H9 (cell line): ENCODE measurements around the gene POU2F2. TPM values are rescaled to one million over a fixed set of nuclear protein-coding genes. Genes with fewer than 3 reads are reported as not detected.

Experiments used
- DNase-seq: peaks from one replicate; pipeline ENCODE4 v3.0.0-alpha.2; 2017
- H2AFZ ChIP-seq: one replicate; pipeline ENCODE4 v1.6.1; 2013; ENCODE audit warnings: mild to moderate bottlenecking, low read length, control low read depth, moderate library complexity
- H2AK5ac ChIP-seq: 2 replicates; pipeline ENCODE4 v1.6.1; 2013; ENCODE audit warnings: low read length, control low read depth, mixed read lengths; ENCODE audit not compliant: insufficient read length
- H2BK120ac ChIP-seq: one replicate; pipeline ENCODE4 v1.6.1; 2013; ENCODE audit warnings: low read depth, mild to moderate bottlenecking, low read length, control low read depth, inconsistent platforms; ENCODE audit not compliant: poor library complexity, severe bottlenecking
- H2BK12ac ChIP-seq: 2 replicates; pipeline ENCODE4 v1.6.1; 2013; ENCODE audit warnings: low read length, control low read depth, mixed read lengths, low read depth; ENCODE audit not compliant: insufficient read length
- H2BK15ac ChIP-seq: 2 replicates; pipeline ENCODE4 v1.6.1; 2013; ENCODE audit warnings: low read depth, low read length, control low read depth
- H2BK20ac ChIP-seq: one replicate; pipeline ENCODE4 v1.6.1; 2013; ENCODE audit warnings: low read depth, mild to moderate bottlenecking, low read length, control low read depth, inconsistent platforms; ENCODE audit not compliant: poor library complexity, severe bottlenecking
- H2BK5ac ChIP-seq: 2 replicates; pipeline ENCODE4 v1.6.1; 2013; ENCODE audit warnings: low read length, control low read depth, mixed read lengths; ENCODE audit not compliant: insufficient read length
- H3K14ac ChIP-seq: 2 replicates; pipeline ENCODE4 v1.6.1; 2013; ENCODE audit warnings: low read length, control low read depth; ENCODE audit not compliant: insufficient read depth
- H3K18ac ChIP-seq: 2 replicates; pipeline ENCODE4 v1.6.1; 2013; ENCODE audit warnings: low read depth, mild to moderate bottlenecking, mixed read lengths, low read length, control low read depth; ENCODE audit not compliant: insufficient read length
- H3K23ac ChIP-seq: 2 replicates; pipeline ENCODE4 v1.6.1; 2013; ENCODE audit warnings: low read length, control low read depth, mixed read lengths, low read depth; ENCODE audit not compliant: insufficient read length
- H3K23me2 ChIP-seq: 2 replicates; pipeline ENCODE4 v1.6.1; 2013; ENCODE audit warnings: low read depth, mild to moderate bottlenecking, mixed read lengths, low read length, control low read depth; ENCODE audit not compliant: insufficient read length, poor library complexity, severe bottlenecking
- H3K27ac ChIP-seq: 2 replicates; pipeline ENCODE4 v1.5.1; 2013; ENCODE audit warnings: low read length, control low read depth, mixed read lengths, low read depth; ENCODE audit not compliant: insufficient read length
- H3K27me3 ChIP-seq: 2 replicates; pipeline ENCODE4 v1.6.1; 2013; ENCODE audit warnings: low read length, control low read depth, inconsistent platforms; ENCODE audit not compliant: insufficient read depth
- H3K4ac ChIP-seq: 2 replicates; pipeline ENCODE4 v1.6.1; 2013; ENCODE audit warnings: low read depth, mild to moderate bottlenecking, control low read depth, inconsistent platforms, low read length, moderate library complexity
- H3K4me1 ChIP-seq: 2 replicates; pipeline ENCODE4 v1.6.1; 2013; ENCODE audit warnings: low read length, control low read depth, inconsistent platforms; ENCODE audit not compliant: insufficient read depth
- H3K4me2 ChIP-seq: 2 replicates; pipeline ENCODE4 v1.6.1; 2013; ENCODE audit warnings: low read length, control low read depth, mixed read lengths; ENCODE audit not compliant: insufficient read length, insufficient read depth
- H3K56ac ChIP-seq: 2 replicates; pipeline ENCODE4 v1.6.1; 2013; ENCODE audit warnings: low read depth, mild to moderate bottlenecking, mixed read lengths, low read length, control low read depth; ENCODE audit not compliant: insufficient read length
- H3K79me1 ChIP-seq: 2 replicates; pipeline ENCODE4 v1.6.1; 2013; ENCODE audit warnings: low read depth, mild to moderate bottlenecking, moderate library complexity, low read length, control low read depth, inconsistent platforms; ENCODE audit not compliant: insufficient read depth, poor library complexity, severe bottlenecking
- H3K79me2 ChIP-seq: 2 replicates; pipeline ENCODE4 v1.6.1; 2013; ENCODE audit warnings: low read length, control low read depth, inconsistent platforms; ENCODE audit not compliant: insufficient read depth
- H3K9ac ChIP-seq: 2 replicates; pipeline ENCODE4 v1.6.1; 2013; ENCODE audit warnings: low read length, control low read depth, mixed read lengths; ENCODE audit not compliant: insufficient read length; ENCODE audit errors: extremely low read depth
- H3K9me3 ChIP-seq: one replicate; pipeline ENCODE4 v1.6.1; 2013; ENCODE audit warnings: low read depth, low read length, inconsistent platforms; ENCODE audit not compliant: control insufficient read depth
- H3T11ph ChIP-seq: one replicate; pipeline ENCODE4 v1.6.1; 2013; ENCODE audit warnings: mild to moderate bottlenecking, low read length, control low read depth, inconsistent platforms
- H4K20me1 ChIP-seq: one replicate; pipeline ENCODE4 v1.6.1; 2013; ENCODE audit not compliant: control insufficient read depth, insufficient read length, insufficient read depth
- H4K5ac ChIP-seq: 2 replicates; pipeline ENCODE4 v1.6.1; 2013; ENCODE audit warnings: low read depth, mild to moderate bottlenecking, mixed read lengths, low read length, control low read depth; ENCODE audit not compliant: insufficient read length
- H4K8ac ChIP-seq: replicated peaks from 2 replicates; pipeline ENCODE4 v1.6.1; 2013; ENCODE audit warnings: low read length, control low read depth, mixed read lengths, low read depth; ENCODE audit not compliant: insufficient read length
- H4K91ac ChIP-seq: 2 replicates; pipeline ENCODE4 v1.6.1; 2013; ENCODE audit warnings: low read depth, mild to moderate bottlenecking, moderate library complexity, mixed read lengths, low read length, control low read depth; ENCODE audit not compliant: insufficient read length
- H3K27ac Mint-ChIP-seq, 3 experiments: 2 replicates in 2 of 3; 3 replicates in 1 of 3; pipeline ENCODE4 v1.8.0; 2020 to 2021; ENCODE audit warnings: mixed read lengths in 3 of 3, mild to moderate bottlenecking in 1 of 3, moderate library complexity in 1 of 3
- H3K27me3 Mint-ChIP-seq: 2 replicates; pipeline ENCODE4 v1.8.0; 2021; ENCODE audit warnings: low read depth, mild to moderate bottlenecking, moderate library complexity, mixed read lengths
- H3K36me3 Mint-ChIP-seq, 3 experiments: 2 replicates in 2 of 3; 3 replicates in 1 of 3; pipeline ENCODE4 v1.8.0; 2020 to 2021; ENCODE audit warnings: low read depth in 3 of 3, mixed read lengths in 3 of 3; ENCODE audit not compliant: insufficient read depth in 1 of 3
- H3K4me1 Mint-ChIP-seq, 2 experiments: 2 replicates each; pipeline ENCODE4 v1.8.0; 2020; ENCODE audit warnings: mixed read lengths in 2 of 2
- H3K4me3 Mint-ChIP-seq, 2 experiments: 2 replicates in 1 of 2; 3 replicates in 1 of 2; pipeline ENCODE4 v1.8.0; 2020 to 2021; ENCODE audit warnings: mild to moderate bottlenecking in 2 of 2, mixed read lengths in 2 of 2, moderate library complexity in 1 of 2
- H3K9me3 Mint-ChIP-seq, 2 experiments: 2 replicates in 1 of 2; 3 replicates in 1 of 2; pipeline ENCODE4 v1.8.0; 2020; ENCODE audit warnings: mild to moderate bottlenecking in 2 of 2, mixed read lengths in 2 of 2, moderate library complexity in 1 of 2
- whole genome bisulfite sequencing: extraction: QIAGEN DNeasy Blood & Tissue Kit; methylation state at CpG from one replicate; pipeline ENCODE4 v1.1.7; 2013; ENCODE audit warnings: missing lambda C conversion rate, low lambda C conversion rate, mixed read lengths; ENCODE audit not compliant: insufficient read length; ENCODE audit errors: extremely low coverage; 5-methylcytosine and 5-hydroxymethylcytosine counted together
- total RNA-seq: library from RNA; stranded (reverse); gene quantifications from 2 replicates; pipeline ENCODE4 v1.2.1, GENCODE V29; 2021
- TF ChIP-seq, protein P1 (sequence below): fragments of 200-600 bp; sonication (generic); conservative IDR thresholded peaks from 3 replicates; pipeline ENCODE4 v1.8.0; 2021; ENCODE audit warnings: antibody characterized with exemption, mild to moderate bottlenecking

The POU2F2 gene
- total RNA-seq, 1 experiment from 2014 or later: 2.9 TPM

DNA sequence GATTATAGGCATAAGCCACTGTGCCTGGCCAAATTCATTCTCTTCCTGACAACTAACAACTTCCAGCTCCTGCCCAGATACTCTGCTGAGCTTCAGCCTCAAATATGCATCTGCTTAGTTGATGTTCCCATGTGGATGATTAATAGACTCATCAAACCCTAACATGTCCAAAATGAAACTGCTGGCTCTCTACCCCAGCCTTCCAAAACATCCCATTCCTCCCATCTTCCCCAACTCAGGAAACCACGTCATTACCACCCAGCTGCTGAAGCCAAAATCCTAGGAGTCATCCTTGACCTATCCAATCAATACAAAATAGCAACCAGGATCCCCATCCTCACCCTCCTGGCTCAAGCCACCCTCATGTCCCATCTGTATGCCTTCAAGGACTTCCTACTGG, 20.9 kb downstream of the POU2F2 start:
- Histone ChIP-seq H3K23ac (no peak overlapping the region), H2BK12ac (no peak overlapping the region), H3K79me2 (no peaks in the 10 kb centered on the region), H4K5ac (no peak overlapping the region), H3T11ph (no peak overlapping the region), H3K56ac (no peak overlapping the region), H2AFZ (no peak overlapping the region), H3K4me2 (no peak overlapping the region), H2BK20ac (no peak overlapping the region), H3K9me3 (no peaks in the 10 kb centered on the region), H3K27ac (no peak overlapping the region), H3K4ac (no peak overlapping the region), H3K27me3 (no peaks in the 10 kb centered on the region), H2BK120ac (no peak overlapping the region), H3K23me2 (no peaks in the 10 kb centered on the region), H3K14ac (no peak overlapping the region), H4K91ac (no peak overlapping the region), H3K18ac (no peak overlapping the region), H4K20me1 (no peaks in the 10 kb centered on the region), H2BK15ac (no peak overlapping the region), H3K9ac (no peak overlapping the region), H3K4me1 (peaks cover 9% of the 10 kb centered on the region; the same call in 1 of the 2 replicates), H2BK5ac (no peak overlapping the region), H3K79me1 (no peaks in the 10 kb centered on the region), H2AK5ac (no peak overlapping the region), H4K8ac (no peak overlapping the region)
- DNase-seq: no peak
- no CpG with 5 or more reads among the region's 1 CpG for WGBS
- H3K4me1 Mint-ChIP-seq: peaks cover 27 to 32% of the 10 kb centered on the region in 2 experiments
- no peak overlapping the region for H3K4me3 Mint-ChIP-seq
- H3K9me3 Mint-ChIP-seq: no peaks in the 10 kb centered on the region; a peak in 1 of 5 replicates
- peaks cover 7% of the 10 kb centered on the region for H3K27me3 Mint-ChIP-seq
- no peaks in the 10 kb centered on the region for H3K36me3 Mint-ChIP-seq
- TF ChIP-seq, protein P1, sequence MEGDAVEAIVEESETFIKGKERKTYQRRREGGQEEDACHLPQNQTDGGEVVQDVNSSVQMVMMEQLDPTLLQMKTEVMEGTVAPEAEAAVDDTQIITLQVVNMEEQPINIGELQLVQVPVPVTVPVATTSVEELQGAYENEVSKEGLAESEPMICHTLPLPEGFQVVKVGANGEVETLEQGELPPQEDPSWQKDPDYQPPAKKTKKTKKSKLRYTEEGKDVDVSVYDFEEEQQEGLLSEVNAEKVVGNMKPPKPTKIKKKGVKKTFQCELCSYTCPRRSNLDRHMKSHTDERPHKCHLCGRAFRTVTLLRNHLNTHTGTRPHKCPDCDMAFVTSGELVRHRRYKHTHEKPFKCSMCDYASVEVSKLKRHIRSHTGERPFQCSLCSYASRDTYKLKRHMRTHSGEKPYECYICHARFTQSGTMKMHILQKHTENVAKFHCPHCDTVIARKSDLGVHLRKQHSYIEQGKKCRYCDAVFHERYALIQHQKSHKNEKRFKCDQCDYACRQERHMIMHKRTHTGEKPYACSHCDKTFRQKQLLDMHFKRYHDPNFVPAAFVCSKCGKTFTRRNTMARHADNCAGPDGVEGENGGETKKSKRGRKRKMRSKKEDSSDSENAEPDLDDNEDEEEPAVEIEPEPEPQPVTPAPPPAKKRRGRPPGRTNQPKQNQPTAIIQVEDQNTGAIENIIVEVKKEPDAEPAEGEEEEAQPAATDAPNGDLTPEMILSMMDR: no peak
- H3K27ac Mint-ChIP-seq: no peak overlapping the region; a peak in 1 of 7 replicates
